GM11168 (cell line): Measurements from ENCODE around the gene CDC14A.
"Not testable (repeated sequence)": the region's sequence is repeated elsewhere in the genome, so short reads cannot be mapped to it uniquely, and the experiment has no call there.

ENCODE experiments used
- in situ Hi-C: fragments of 300-500 bp; cut with MboI; formaldehyde crosslinking; loops from one replicate; pipeline ENCODE4 v1.12.0; 2022; ENCODE audit warnings: low sequenced_read_pairs; ENCODE audit not compliant: unreplicated experiment

Gene CDC14A

DNA sequence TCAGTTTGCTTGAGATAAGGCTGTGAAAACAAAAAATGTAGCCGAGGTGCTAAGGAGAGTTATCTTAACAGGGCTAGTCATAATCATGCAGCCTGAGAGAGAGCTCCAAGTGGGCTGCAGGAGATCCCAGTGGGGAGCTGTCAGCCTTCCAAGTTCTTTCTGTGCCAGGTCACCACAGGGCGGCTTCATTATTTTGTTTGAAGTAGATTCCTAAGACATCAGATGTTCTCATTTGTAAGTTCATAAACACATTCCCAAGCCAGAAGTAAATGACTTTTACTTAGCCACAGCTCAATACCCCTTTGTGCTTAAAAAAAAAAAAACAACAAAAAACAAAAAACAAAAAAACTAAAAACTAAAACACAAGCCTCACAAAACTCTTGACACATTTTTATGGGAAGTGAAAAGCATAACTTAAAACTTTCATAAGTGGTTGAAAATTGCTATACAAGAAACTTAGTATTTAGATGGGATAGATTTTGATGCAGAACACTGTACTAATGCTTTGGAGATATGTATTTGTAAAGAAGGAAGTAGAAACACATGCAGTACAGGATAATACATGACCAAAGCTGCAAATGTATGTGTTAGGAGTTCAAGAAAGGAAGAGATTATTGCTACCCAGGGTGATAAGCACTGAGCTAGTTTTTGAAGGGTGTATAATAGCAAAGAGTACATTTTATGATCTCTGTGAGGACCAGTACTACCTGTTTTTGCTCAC, 8.6 kb downstream of the CDC14A start:
- in situ Hi-C loops: no loop called here

DNA sequence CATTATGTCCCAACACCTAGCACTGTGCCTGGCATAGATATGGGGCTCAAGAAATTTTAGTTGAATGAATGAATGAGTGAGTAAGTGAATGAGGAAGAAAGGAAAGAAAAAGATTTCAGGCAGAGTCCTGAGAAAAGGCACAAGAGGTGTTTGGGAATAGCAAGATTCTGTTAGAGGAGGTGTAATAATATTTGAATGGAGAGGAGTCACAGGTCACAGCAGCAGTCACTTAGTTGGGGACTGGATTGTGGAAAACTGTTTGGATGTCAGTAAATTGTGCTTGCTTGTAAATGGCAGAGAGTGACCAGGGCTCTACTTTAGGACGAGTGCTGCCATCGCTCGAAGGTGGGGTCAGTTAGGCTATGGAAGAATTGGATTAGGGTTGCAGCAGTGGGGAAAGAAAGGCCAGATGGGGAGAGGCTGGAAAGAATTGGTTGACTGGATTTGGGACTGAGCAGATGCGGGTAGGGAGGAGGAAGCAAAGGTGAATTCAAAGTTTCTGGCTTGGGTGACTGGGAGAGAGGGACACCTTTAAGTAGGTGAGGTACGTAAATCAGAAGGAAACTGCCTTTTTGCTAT, 9.3 kb downstream of the CDC14A start:
- in situ Hi-C loops: no loop called here

- in situ Hi-C loops: no loop called here
These were observed 10.6 kb downstream of the CDC14A start for GRCh38 chr1:100362821-100363466.

GRCh38 chr1:100363831-100364230, 11.5 kb downstream of the CDC14A start:
- in situ Hi-C loops: no loop called here

GRCh38 chr1:100364697-100365096, 12.4 kb downstream of the CDC14A start:
- in situ Hi-C loops: no loop called here

DNA sequence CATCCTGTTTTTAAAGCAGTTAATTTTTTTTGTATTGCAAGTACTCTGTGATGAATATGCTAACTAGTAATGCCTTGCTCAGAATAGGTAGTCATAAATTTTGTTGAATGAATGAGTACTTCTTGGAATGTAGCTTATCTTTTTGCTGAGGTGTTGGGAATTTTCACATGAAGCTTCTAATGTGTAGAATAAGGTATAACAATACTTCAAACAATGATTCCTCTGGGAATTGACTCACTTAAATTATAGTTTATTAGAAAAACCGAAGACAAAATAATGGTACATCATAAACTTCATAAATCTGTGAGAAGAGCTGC, 13.9 kb downstream of the CDC14A start:
- in situ Hi-C loops: no loop called here

DNA sequence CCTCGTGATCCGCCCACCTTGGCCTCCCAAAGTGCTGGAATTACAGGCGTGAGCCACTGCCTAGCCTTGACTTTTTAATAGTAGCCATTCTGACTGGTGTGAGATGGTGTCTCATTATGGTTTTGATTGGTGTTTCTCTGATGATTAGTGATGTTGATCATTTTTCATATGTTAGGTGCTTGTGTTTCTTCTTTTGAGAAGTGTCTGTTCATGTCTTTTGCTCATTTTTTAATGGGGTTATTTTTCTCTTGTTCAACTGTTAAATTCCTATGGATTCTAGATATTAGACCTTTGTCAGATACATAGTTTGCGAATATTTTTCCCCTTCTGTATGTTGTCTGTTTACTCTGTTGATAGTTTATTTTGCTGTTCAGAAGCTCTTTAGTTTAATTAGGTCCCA, 17.0 kb downstream of the CDC14A start:
- in situ Hi-C loops: not testable (repeated sequence)

- in situ Hi-C loops: not testable (repeated sequence)
These were observed 21.6 kb downstream of the CDC14A start for GRCh38 chr1:100373953-100374352.

DNA sequence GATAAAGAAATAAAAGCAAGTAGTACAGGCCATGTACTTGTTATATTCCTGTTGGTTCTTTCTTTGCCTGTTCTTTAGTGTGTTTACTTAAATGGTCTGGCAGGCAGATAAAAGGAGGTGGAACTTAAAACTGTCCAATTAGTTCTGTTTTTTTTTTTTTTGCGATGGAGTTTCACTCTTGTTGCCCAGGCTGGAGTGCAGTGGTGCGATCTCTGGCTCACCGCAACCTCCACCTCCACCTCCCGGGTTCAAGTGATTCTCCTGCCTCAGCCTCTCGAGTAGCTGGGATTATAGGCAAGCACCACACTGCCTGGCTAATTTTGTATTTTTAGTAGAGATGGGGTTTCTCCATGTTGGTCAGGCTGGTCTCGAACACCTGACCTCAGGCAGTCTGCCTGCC, 24.6 kb downstream of the CDC14A start:
- in situ Hi-C loops: not testable (repeated sequence)

DNA sequence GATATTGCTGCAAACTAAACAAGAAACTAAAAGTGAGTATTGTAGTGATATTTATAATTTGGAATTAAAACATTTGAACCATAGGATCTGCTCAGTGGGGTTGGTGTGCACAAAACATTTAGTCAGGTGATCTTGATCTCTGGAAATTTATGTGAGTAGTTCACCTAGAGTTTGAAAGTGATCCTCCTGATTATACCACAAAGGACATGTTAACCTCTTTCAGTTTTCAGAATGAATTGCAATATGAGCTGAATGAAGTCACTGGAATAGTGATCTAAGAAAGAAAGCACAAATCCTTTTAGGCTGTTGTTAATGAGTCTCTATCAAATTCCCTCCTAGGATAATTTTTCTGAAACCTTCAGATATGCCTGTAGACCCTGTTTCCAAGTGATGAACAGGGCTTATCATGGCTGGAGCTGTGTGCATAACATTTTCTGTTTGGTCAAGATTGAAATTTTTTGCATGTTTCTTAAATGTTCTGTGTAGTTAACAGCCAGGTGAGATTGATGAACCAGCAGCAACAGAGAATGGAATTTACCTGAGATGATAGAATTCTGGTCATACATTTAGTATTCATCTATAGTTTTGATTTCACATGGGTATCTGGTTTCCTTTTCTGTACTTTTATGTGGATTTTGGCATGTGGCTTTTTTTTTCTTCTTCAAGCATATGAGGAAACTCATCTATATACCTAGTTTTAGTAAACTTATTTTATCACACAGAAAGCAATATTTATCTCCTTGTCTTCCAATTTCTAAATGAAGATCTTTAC, 25.5 kb downstream of the CDC14A start:
- in situ Hi-C loops: no loop called here

GRCh38 chr1:100378956-100379355, 26.6 kb downstream of the CDC14A start:
- in situ Hi-C loops: no loop called here

- in situ Hi-C loops: no loop called here
These were observed 28.3 kb downstream of the CDC14A start for GRCh38 chr1:100380635-100381034.

DNA sequence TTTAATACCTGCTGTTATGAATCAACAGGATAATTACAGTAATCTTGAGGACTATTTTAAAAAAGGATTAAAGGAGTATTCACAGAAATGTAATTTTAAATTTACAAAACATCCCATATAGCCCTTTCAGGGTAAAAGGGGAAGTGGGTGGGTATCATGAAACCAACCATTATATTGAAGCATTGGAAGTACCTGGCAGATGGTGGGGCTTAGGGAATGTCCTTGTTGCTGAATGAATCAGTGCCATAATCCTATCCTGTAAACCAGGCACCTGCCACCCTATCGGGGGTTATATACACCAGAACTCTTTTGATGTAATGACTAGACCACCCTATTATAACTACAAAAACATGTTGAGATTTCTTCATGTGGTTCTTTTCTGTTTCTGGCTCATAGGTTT, 30.4 kb downstream of the CDC14A start:
- in situ Hi-C loops: no loop called here

- in situ Hi-C loops: no loop called here
These were observed 31.6 kb downstream of the CDC14A start for GRCh38 chr1:100383743-100384405.

GRCh38 chr1:100387209-100387608, 34.9 kb downstream of the CDC14A start:
- in situ Hi-C loops: no loop called here

- in situ Hi-C loops: no loop called here
These were observed 35.5 kb downstream of the CDC14A start for GRCh38 chr1:100387657-100388350.

- in situ Hi-C loops: no loop called here
These were observed 38.2 kb downstream of the CDC14A start for GRCh38 chr1:100390531-100390930.

DNA sequence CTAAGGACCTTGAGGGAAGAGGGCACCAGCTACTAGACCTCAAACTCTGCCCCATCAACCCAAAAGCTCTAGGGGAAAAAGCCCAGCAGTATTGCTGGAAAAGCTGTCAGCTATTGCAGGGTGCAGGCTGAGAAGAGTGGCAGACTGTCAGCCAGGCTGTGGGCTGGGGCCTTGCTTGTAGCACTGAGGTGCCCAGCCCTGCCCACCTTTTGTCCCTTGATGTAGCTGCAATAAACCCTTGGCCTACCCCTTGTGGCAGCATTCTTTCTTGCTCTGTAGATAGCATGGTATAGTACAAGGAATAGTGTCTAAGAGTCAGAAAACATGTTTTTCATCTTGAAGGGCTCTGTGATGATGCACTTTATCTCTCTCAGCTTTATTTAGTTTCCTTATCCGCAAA, 39.4 kb downstream of the CDC14A start:
- in situ Hi-C loops: no loop called here

DNA sequence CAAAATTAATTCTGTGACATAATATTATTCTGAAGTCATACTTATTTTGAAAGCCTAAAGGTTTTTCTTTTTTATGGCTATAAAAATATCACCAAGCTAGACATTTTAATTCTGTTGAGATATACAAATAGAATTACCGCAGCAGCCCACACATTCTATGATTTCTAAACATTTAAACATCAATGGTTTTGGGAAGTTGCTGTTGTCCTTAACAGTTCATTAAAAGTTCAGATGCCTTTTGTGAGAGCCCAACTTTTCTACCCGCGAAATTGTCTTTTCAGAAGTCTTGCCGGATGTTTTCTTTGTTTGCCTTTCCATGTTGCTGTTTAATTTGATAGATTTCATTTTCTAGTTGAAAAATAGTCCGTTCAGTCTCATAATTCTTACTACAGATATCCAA, 40.5 kb downstream of the CDC14A start:
- in situ Hi-C loops: no loop called here

DNA sequence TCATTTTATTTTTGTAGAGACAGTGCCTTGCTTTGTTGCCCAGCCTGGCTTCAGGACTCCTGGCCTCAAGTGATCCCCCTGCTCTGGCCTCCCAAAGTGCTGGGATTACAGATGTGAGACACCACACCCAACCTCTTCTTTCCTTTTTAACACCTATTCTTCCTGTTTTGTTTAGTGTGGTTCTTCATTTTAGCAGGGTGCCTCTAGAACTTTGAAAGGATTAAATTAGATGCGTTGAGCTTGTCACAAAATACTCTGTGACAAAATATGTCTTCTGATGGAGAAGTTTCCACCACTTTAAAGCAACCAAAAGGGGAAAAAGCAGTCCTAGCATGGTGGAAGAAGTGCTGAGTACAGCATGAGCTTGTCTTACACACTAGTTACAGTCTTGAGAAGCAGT, 42.0 kb downstream of the CDC14A start:
- in situ Hi-C loops: no loop called here
